Measurements from ENCODE around the gene TAS2R1. TPM values are rescaled to one million over a fixed set of nuclear protein-coding genes. Genes with fewer than 3 reads are reported as not detected.
A peak's percentile ranks its signal among the peaks of the same experiment; 100 is the strongest.
"Not testable (repeated sequence)": the region's sequence is repeated elsewhere in the genome, so short reads cannot be mapped to it uniquely, and the experiment has no call there.

The TAS2R1 gene
- total and polyA plus RNA-seq, 8 donors: not detected

- TF ChIP-seq, protein P1, sequence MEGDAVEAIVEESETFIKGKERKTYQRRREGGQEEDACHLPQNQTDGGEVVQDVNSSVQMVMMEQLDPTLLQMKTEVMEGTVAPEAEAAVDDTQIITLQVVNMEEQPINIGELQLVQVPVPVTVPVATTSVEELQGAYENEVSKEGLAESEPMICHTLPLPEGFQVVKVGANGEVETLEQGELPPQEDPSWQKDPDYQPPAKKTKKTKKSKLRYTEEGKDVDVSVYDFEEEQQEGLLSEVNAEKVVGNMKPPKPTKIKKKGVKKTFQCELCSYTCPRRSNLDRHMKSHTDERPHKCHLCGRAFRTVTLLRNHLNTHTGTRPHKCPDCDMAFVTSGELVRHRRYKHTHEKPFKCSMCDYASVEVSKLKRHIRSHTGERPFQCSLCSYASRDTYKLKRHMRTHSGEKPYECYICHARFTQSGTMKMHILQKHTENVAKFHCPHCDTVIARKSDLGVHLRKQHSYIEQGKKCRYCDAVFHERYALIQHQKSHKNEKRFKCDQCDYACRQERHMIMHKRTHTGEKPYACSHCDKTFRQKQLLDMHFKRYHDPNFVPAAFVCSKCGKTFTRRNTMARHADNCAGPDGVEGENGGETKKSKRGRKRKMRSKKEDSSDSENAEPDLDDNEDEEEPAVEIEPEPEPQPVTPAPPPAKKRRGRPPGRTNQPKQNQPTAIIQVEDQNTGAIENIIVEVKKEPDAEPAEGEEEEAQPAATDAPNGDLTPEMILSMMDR (IDR thresholded peaks at IDR 0.05): no peak
- FAIRE-seq (no peak), ATAC-seq (no peak), DNase-seq (no peak)
- WGBS, 2 donors: 67 to 68% methylated on average over 5 of the region's 5 CpGs
- no peaks in the 10 kb centered on the region for H3K4me1 ChIP-seq
- intact Hi-C loops (cut with DNase I): no loop called here
- H3K36me3 ChIP-seq: no peaks in the 10 kb centered on the region
- H3K27me3 ChIP-seq: no peaks in the 10 kb centered on the region
- no peak overlapping the region for H3K27ac ChIP-seq
- H3K4me3 ChIP-seq: no peak overlapping the region
- no peaks in the 10 kb centered on the region for H3K9me3 ChIP-seq
Observed at GRCh38 chr5:9604416-9604815, 25.7 kb downstream of the TAS2R1 start.

- DNase-seq (no peak), FAIRE-seq (no peak), ATAC-seq (no peak)
- Histone ChIP-seq H3K4me1 (peaks cover 0 to 3% (median 0%) of the 10 kb centered on the region in 3 donors), H3K9me3 (no peaks in the 10 kb centered on the region), H3K27ac (no peak overlapping the region), H3K4me3 (no peak overlapping the region), H3K36me3 (no peaks in the 10 kb centered on the region), H3K27me3 (no peaks in the 10 kb centered on the region)
- intact Hi-C loops (cut with DNase I): no loop called here
- WGBS, 2 donors: 58 to 62% methylated on average over 7 of the region's 7 CpGs
- TF ChIP-seq, protein P1 (IDR thresholded peaks at IDR 0.05): no peak
Observed at GRCh38 chr5:9601055-9601739, 29.0 kb downstream of the TAS2R1 start.

DNA sequence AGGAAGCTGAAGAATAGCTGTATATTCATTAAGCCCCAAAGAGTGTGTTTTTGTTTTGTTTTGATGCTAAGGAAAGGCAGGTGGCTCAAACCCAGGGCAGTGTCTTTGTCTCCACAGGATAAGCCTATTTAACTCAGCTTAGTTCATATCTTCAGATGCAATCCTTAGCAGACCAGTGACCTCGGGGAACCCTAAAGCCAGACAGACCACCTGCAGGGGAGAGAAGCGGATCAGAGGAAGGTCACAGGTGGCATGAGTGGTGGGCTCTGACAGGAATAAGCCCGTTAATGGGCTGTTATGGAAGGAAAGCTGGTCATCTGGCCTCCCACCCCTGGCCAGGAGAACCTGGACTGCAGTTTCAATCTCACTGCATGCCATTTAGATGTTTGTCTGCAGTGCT lies 30.8 kb downstream of the TAS2R1 start:
- Histone ChIP-seq H3K9me3 (no peaks in the 10 kb centered on the region), H3K27me3 (no peaks in the 10 kb centered on the region), H3K4me1 (peaks cover 0 to 3% (median 0%) of the 10 kb centered on the region in 3 donors), H3K36me3 (no peaks in the 10 kb centered on the region), H3K27ac (no peak overlapping the region), H3K4me3 (no peak overlapping the region)
- DNase-seq: no peak
- ATAC-seq: no peak
- 65 to 80% methylated on average over 3 of the region's 3 CpGs for WGBS, 2 donors
- TF ChIP-seq, protein P1 (IDR thresholded peaks at IDR 0.05): no peak
- intact Hi-C loops (cut with DNase I): no loop called here
- no peak for FAIRE-seq

GRCh38 chr5:9598329-9598728 lies 31.8 kb downstream of the TAS2R1 start:
- H3K4me1 ChIP-seq; H3K27me3 ChIP-seq; intact Hi-C loops (cut with DNase I); H3K9me3 ChIP-seq; H3K36me3 ChIP-seq; FAIRE-seq; H3K27ac ChIP-seq; H3K4me3 ChIP-seq: not testable (repeated sequence)
- ATAC-seq (peak; percentile 72 to 88 (median 82)), DNase-seq (peak in 1 of 6 donors; percentile 20)
- WGBS, 2 donors: 21 to 25% methylated on average over 6 of the region's 6 CpGs

GRCh38 chr5:9597322-9597721 lies 32.8 kb downstream of the TAS2R1 start:
- ATAC-seq: peak; percentile 66 to 80 (median 72)

DNA sequence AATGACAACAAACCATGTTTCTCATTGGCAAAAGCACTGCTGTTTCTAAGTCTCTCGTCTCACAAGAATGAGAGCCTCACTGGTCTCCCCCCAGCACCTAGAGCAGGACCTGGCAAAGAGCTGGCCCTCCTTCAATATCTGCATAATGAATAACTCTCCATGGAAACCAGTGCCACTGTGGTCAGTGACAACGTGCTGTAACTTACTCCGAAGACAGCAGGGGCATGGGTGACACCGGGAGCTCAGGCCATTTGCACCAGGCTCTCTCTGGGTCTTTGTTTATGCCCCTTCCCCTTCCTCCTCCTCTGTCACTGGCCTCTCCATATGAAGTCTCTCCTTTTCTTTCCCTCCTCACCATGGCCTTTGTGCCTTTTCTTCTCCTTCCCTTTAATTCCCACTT lies 33.3 kb downstream of the TAS2R1 start:
- H3K4me3 ChIP-seq: no peak overlapping the region
- ATAC-seq (peak; percentile 54 to 69 (median 62)), DNase-seq (no peak), FAIRE-seq (no peak)
- no peaks in the 10 kb centered on the region for H3K36me3 ChIP-seq
- TF ChIP-seq, protein P1 (IDR thresholded peaks at IDR 0.05): no peak
- H3K27ac ChIP-seq: no peak overlapping the region
- H3K4me1 ChIP-seq: peaks cover 0 to 3% (median 0%) of the 10 kb centered on the region in 3 donors
- no peaks in the 10 kb centered on the region for H3K9me3 ChIP-seq
- WGBS, 2 donors: 16% methylated on average over 4 of the region's 4 CpGs
- intact Hi-C loops (cut with DNase I): no loop called here
- H3K27me3 ChIP-seq: no peaks in the 10 kb centered on the region

More at GRCh38 chr5:9597322-9597721, 32.8 kb downstream of the TAS2R1 start:
- DNase-seq; FAIRE-seq; H3K9me3 ChIP-seq; H3K4me1 ChIP-seq; H3K27ac ChIP-seq; H3K36me3 ChIP-seq; H3K4me3 ChIP-seq; intact Hi-C loops (cut with DNase I); H3K27me3 ChIP-seq: not testable (repeated sequence)
- WGBS, 2 donors: 38 to 43% methylated on average over 7 of the region's 7 CpGs

All from pancreas (tissue), 10 donors.